Measurements from ENCODE around the gene MALAT1. TPM values are rescaled to one million over a fixed set of nuclear protein-coding genes. Genes with fewer than 3 reads are reported as not detected.

Gene MALAT1
- total and polyA plus RNA-seq, 2 of the 13 experiments (the other 11 are each of a cell fraction or from before 2014, with no cell fraction given), result 143 to 1,237 TPM

DNA sequence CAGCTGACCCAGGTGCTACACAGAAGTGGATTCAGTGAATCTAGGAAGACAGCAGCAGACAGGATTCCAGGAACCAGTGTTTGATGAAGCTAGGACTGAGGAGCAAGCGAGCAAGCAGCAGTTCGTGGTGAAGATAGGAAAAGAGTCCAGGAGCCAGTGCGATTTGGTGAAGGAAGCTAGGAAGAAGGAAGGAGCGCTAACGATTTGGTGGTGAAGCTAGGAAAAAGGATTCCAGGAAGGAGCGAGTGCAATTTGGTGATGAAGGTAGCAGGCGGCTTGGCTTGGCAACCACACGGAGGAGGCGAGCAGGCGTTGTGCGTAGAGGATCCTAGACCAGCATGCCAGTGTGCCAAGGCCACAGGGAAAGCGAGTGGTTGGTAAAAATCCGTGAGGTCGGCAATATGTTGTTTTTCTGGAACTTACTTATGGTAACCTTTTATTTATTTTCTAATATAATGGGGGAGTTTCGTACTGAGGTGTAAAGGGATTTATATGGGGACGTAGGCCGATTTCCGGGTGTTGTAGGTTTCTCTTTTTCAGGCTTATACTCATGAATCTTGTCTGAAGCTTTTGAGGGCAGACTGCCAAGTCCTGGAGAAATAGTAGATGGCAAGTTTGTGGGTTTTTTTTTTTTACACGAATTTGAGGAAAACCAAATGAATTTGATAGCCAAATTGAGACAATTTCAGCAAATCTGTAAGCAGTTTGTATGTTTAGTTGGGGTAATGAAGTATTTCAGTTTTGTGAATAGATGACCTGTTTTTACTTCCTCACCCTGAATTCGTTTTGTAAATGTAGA lies 1.7 kb downstream of the MALAT1 start (continued):
- TF ChIP-seq SMAD9 (CRISPR knock-in tag; IDR thresholded peaks at IDR 0.05) (no peak), ZNF124 (CRISPR knock-in tag; IDR thresholded peaks at IDR 0.05) (no peak), ZFP62 (CRISPR knock-in tag; IDR thresholded peaks at IDR 0.05) (no peak), KAT7 (CRISPR knock-in tag; IDR thresholded peaks at IDR 0.05; ENCODE audit: borderline replicate concordance) (no peak; the same call in 1 of the 2 replicates), NFYC (CRISPR knock-in tag; IDR thresholded peaks at IDR 0.05) (no peak), KMT2A (CRISPR knock-in tag; IDR thresholded peaks at IDR 0.05) (0 out of 2 replicates have a peak, but pooled peaks have one; percentile 27), CREM (IDR thresholded peaks at IDR 0.05) (no peak), CREM (CRISPR knock-in tag; IDR thresholded peaks at IDR 0.05) (no peak), PAF1 (CRISPR knock-in tag; IDR thresholded peaks at IDR 0.05) (peak; percentile 77; the same call in 1 of the 2 replicates), ZFY (CRISPR knock-in tag; IDR thresholded peaks at IDR 0.05) (no peak), RFXAP (CRISPR knock-in tag; IDR thresholded peaks at IDR 0.05; ENCODE audit: borderline replicate concordance) (no peak), MAZ (IDR thresholded peaks at IDR 0.05; ENCODE audit: borderline replicate concordance, low read depth, low read length) (no peak), MAZ (CRISPR knock-in tag; IDR thresholded peaks at IDR 0.05; ENCODE audit: low read depth) (no peak), ZNF264 (CRISPR knock-in tag; IDR thresholded peaks at IDR 0.05) (no peak), ZNF775 (CRISPR knock-in tag; IDR thresholded peaks at IDR 0.05; ENCODE audit: borderline replicate concordance) (no peak)
- TF ChIP-seq, protein P1, sequence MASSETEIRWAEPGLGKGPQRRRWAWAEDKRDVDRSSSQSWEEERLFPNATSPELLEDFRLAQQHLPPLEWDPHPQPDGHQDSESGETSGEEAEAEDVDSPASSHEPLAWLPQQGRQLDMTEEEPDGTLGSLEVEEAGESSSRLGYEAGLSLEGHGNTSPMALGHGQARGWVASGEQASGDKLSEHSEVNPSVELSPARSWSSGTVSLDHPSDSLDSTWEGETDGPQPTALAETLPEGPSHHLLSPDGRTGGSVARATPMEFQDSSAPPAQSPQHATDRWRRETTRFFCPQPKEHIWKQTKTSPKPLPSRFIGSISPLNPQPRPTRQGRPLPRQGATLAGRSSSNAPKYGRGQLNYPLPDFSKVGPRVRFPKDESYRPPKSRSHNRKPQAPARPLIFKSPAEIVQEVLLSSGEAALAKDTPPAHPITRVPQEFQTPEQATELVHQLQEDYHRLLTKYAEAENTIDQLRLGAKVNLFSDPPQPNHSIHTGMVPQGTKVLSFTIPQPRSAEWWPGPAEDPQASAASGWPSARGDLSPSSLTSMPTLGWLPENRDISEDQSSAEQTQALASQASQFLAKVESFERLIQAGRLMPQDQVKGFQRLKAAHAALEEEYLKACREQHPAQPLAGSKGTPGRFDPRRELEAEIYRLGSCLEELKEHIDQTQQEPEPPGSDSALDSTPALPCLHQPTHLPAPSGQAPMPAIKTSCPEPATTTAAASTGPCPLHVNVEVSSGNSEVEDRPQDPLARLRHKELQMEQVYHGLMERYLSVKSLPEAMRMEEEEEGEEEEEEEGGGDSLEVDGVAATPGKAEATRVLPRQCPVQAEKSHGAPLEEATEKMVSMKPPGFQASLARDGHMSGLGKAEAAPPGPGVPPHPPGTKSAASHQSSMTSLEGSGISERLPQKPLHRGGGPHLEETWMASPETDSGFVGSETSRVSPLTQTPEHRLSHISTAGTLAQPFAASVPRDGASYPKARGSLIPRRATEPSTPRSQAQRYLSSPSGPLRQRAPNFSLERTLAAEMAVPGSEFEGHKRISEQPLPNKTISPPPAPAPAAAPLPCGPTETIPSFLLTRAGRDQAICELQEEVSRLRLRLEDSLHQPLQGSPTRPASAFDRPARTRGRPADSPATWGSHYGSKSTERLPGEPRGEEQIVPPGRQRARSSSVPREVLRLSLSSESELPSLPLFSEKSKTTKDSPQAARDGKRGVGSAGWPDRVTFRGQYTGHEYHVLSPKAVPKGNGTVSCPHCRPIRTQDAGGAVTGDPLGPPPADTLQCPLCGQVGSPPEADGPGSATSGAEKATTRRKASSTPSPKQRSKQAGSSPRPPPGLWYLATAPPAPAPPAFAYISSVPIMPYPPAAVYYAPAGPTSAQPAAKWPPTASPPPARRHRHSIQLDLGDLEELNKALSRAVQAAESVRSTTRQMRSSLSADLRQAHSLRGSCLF (CRISPR knock-in tag; IDR thresholded peaks at IDR 0.05; ENCODE audit: borderline replicate concordance), result no peak
- TF ChIP-seq, protein P2, sequence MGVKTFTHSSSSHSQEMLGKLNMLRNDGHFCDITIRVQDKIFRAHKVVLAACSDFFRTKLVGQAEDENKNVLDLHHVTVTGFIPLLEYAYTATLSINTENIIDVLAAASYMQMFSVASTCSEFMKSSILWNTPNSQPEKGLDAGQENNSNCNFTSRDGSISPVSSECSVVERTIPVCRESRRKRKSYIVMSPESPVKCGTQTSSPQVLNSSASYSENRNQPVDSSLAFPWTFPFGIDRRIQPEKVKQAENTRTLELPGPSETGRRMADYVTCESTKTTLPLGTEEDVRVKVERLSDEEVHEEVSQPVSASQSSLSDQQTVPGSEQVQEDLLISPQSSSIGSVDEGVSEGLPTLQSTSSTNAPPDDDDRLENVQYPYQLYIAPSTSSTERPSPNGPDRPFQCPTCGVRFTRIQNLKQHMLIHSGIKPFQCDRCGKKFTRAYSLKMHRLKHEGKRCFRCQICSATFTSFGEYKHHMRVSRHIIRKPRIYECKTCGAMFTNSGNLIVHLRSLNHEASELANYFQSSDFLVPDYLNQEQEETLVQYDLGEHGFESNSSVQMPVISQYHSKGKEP (CRISPR knock-in tag; IDR thresholded peaks at IDR 0.05), result no peak
- TF ChIP-seq, protein P3, sequence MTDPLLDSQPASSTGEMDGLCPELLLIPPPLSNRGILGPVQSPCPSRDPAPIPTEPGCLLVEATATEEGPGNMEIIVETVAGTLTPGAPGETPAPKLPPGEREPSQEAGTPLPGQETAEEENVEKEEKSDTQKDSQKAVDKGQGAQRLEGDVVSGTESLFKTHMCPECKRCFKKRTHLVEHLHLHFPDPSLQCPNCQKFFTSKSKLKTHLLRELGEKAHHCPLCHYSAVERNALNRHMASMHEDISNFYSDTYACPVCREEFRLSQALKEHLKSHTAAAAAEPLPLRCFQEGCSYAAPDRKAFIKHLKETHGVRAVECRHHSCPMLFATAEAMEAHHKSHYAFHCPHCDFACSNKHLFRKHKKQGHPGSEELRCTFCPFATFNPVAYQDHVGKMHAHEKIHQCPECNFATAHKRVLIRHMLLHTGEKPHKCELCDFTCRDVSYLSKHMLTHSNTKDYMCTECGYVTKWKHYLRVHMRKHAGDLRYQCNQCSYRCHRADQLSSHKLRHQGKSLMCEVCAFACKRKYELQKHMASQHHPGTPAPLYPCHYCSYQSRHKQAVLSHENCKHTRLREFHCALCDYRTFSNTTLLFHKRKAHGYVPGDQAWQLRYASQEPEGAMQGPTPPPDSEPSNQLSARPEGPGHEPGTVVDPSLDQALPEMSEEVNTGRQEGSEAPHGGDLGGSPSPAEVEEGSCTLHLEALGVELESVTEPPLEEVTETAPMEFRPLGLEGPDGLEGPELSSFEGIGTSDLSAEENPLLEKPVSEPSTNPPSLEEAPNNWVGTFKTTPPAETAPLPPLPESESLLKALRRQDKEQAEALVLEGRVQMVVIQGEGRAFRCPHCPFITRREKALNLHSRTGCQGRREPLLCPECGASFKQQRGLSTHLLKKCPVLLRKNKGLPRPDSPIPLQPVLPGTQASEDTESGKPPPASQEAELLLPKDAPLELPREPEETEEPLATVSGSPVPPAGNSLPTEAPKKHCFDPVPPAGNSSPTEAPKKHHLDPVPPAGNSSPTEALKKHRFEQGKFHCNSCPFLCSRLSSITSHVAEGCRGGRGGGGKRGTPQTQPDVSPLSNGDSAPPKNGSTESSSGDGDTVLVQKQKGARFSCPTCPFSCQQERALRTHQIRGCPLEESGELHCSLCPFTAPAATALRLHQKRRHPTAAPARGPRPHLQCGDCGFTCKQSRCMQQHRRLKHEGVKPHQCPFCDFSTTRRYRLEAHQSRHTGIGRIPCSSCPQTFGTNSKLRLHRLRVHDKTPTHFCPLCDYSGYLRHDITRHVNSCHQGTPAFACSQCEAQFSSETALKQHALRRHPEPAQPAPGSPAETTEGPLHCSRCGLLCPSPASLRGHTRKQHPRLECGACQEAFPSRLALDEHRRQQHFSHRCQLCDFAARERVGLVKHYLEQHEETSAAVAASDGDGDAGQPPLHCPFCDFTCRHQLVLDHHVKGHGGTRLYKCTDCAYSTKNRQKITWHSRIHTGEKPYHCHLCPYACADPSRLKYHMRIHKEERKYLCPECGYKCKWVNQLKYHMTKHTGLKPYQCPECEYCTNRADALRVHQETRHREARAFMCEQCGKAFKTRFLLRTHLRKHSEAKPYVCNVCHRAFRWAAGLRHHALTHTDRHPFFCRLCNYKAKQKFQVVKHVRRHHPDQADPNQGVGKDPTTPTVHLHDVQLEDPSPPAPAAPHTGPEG (CRISPR knock-in tag; IDR thresholded peaks at IDR 0.05), result no peak

All from HepG2 (cell line).